Measurements from ENCODE around the gene RRBP1.

- no peak for TF ChIP-seq EZH2 (IDR thresholded peaks at IDR 0.05; ENCODE audit: borderline replicate concordance, low read depth, low read length, poor library complexity, severe bottlenecking)
- TF ChIP-seq, protein P1, sequence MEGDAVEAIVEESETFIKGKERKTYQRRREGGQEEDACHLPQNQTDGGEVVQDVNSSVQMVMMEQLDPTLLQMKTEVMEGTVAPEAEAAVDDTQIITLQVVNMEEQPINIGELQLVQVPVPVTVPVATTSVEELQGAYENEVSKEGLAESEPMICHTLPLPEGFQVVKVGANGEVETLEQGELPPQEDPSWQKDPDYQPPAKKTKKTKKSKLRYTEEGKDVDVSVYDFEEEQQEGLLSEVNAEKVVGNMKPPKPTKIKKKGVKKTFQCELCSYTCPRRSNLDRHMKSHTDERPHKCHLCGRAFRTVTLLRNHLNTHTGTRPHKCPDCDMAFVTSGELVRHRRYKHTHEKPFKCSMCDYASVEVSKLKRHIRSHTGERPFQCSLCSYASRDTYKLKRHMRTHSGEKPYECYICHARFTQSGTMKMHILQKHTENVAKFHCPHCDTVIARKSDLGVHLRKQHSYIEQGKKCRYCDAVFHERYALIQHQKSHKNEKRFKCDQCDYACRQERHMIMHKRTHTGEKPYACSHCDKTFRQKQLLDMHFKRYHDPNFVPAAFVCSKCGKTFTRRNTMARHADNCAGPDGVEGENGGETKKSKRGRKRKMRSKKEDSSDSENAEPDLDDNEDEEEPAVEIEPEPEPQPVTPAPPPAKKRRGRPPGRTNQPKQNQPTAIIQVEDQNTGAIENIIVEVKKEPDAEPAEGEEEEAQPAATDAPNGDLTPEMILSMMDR (conservative IDR thresholded peaks at IDR 0.05; ENCODE audit: low read depth, low read length), result no peak
These were observed 101.1 kb downstream of the RRBP1 start for GRCh38 chr20:17580895-17581294.
